GM12872 (cell line): ENCODE results near the gene FRRS1.

Experiments used
- TF ChIP-seq, protein P1 (sequence below): IDR thresholded peaks from 3 replicates; pipeline ENCODE4 v1.5.1; 2011; ENCODE audit warnings: low read depth, mild to moderate bottlenecking, low read length, moderate library complexity; ENCODE audit not compliant: insufficient read depth

The FRRS1 gene

DNA sequence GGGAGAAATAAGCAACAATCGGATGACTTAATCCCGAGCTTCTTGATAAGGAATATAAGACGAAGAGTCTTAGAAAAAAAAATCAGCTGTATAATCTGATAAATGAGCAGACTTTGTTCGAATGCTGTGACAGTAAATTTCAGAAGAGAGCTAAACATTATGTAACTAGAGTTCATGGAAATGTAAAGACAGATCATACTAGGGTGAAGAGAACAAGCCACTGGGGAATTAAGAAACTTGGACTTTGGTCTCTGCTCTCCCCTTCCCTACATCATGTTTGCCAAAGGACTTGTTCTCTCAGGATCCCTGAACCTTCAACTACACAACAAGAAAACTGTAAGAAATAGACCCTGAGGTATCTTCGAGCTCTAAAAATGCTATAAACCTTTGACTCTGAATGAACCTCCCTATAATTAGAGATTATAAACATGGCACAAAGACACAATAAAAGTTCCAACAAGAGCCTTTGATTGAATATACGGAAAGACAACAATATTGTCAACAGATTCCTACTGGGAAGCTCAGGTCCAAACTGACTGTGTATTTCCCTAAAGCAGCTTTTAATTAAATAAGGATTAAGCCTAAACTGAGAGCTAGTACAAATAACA lies 27.5 kb downstream of the FRRS1 start:
- TF ChIP-seq, protein P1, sequence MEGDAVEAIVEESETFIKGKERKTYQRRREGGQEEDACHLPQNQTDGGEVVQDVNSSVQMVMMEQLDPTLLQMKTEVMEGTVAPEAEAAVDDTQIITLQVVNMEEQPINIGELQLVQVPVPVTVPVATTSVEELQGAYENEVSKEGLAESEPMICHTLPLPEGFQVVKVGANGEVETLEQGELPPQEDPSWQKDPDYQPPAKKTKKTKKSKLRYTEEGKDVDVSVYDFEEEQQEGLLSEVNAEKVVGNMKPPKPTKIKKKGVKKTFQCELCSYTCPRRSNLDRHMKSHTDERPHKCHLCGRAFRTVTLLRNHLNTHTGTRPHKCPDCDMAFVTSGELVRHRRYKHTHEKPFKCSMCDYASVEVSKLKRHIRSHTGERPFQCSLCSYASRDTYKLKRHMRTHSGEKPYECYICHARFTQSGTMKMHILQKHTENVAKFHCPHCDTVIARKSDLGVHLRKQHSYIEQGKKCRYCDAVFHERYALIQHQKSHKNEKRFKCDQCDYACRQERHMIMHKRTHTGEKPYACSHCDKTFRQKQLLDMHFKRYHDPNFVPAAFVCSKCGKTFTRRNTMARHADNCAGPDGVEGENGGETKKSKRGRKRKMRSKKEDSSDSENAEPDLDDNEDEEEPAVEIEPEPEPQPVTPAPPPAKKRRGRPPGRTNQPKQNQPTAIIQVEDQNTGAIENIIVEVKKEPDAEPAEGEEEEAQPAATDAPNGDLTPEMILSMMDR: no peak

DNA sequence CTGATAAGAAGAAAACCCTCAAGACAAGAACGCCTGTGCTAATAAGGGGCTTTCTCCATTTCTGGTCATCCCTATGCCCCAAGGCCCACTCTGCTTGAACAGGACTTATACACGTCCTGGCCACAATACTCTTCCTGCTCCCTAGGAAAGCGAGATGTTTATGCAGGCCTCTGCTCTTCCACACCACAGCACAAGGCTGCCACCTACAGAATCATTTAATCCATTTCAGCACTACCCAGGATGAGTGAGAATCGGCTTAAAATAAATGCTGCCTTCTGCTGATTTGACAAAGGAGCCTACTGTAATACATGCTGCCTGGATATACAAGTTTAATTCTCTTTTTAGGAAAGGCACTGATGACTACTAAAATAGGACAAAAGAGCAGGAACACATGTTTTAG lies 29.4 kb downstream of the FRRS1 start:
- TF ChIP-seq, protein P1: 0 out of 3 replicates have a peak, but pooled peaks have one; percentile 3

- TF ChIP-seq, protein P1: no peak
Measured at GRCh38 chr1:99735852-99736251, 30.6 kb downstream of the FRRS1 start.

DNA sequence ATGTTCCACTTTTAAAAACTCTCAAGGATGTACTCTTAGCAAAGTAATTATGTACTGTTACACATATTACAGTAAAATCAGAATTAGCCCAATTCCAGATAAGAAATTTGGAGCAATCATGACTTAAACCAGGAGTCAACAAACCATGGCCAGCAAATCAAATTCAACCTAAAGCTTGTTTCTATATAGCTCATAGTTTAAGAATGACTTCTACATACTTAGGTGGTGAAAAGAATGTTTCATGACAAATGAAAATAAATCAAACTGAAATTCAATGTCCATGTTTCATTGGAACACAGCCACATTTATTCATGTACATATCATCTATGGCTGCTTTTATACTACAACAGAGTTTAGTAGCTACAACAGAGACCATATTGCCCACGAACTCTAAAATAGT lies 35.1 kb downstream of the FRRS1 start:
- TF ChIP-seq, protein P1: no peak

GRCh38 chr1:99728494-99729235 lies 37.8 kb downstream of the FRRS1 start:
- TF ChIP-seq, protein P1: peak; percentile 52; the same call in 2 of the 3 replicates

DNA sequence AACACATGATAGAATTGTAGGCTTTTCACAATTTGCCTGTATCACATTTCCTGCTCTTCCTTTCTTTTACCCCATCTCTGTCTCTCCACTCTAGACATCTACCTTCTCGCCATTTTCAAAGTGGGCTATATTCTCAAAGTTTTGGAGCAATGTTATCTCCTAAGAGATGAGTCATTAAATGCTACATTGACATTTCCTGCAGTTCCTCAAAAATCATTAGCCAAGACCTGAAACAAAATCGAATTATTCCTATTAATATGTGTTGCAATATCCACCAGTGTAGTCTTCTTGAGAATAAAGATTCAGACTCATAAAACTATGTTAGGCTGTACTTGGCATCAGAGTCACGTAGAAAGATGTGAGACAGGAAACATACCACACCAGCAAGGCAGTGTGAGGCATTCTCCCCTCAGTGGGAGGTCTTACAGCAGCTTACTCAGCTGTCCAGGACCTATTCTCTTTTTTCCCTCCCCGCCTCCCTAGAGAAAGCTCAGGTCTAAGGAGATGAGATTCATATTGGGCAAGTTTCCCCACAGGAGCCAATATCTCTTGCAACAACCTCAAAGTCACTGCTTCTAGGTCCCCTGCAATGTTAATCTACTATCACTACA lies 38.8 kb downstream of the FRRS1 start:
- TF ChIP-seq, protein P1: no peak

- TF ChIP-seq, protein P1: no peak
Measured at GRCh38 chr1:99726818-99727217, 39.6 kb downstream of the FRRS1 start.
